ENCODE measurements around the gene STK36. TPM values are rescaled to one million over a fixed set of nuclear protein-coding genes. Genes with fewer than 3 reads are reported as not detected.

Gene STK36
- total RNA-seq, 1 donor from 2014 or later = 42.7 TPM

GRCh38 chr2:218721934-218722333 lies 50.0 kb downstream of the STK36 start:
- Mint-ChIP-seq H3K4me1 (ENCODE audit: low read depth) (no peaks in the 10 kb centered on the region), H3K27ac (ENCODE audit: unreplicated experiment) (no peak overlapping the region)
- no peak for DNase-seq (ENCODE audit: low spot score)

GRCh38 chr2:218722419-218722818 lies 50.5 kb downstream of the STK36 start:
- no peak for DNase-seq (ENCODE audit: low spot score)
- no peak overlapping the region for H3K4me3 Mint-ChIP-seq (ENCODE audit: unreplicated experiment)
- H3K9me3 Mint-ChIP-seq (ENCODE audit: low read depth) = peaks cover 6% of the 10 kb centered on the region
- TF ChIP-seq CTCF (IDR thresholded peaks at IDR 0.05) = no peak
- H3K4me1 Mint-ChIP-seq (ENCODE audit: low read depth) = no peaks in the 10 kb centered on the region
- H3K27me3 Mint-ChIP-seq (ENCODE audit: low read depth) = no peaks in the 10 kb centered on the region
- H3K36me3 Mint-ChIP-seq (ENCODE audit: low read depth) = peaks cover 9% of the 10 kb centered on the region
- H3K27ac Mint-ChIP-seq (ENCODE audit: unreplicated experiment) = peak overlapping the region; percentile 69

More at GRCh38 chr2:218721934-218722333, 50.0 kb downstream of the STK36 start:
- no peak for TF ChIP-seq CTCF (IDR thresholded peaks at IDR 0.05)
- peaks cover 10% of the 10 kb centered on the region for H3K36me3 Mint-ChIP-seq (ENCODE audit: low read depth)
- peaks cover 6% of the 10 kb centered on the region for H3K9me3 Mint-ChIP-seq (ENCODE audit: low read depth)
- no peak overlapping the region for H3K4me3 Mint-ChIP-seq (ENCODE audit: unreplicated experiment)
- no peaks in the 10 kb centered on the region for H3K27me3 Mint-ChIP-seq (ENCODE audit: low read depth)

GRCh38 chr2:218722876-218723785 lies 51.2 kb downstream of the STK36 start:
- peaks cover 10% of the 10 kb centered on the region for H3K9me3 Mint-ChIP-seq (ENCODE audit: low read depth)
- TF ChIP-seq CTCF (IDR thresholded peaks at IDR 0.05) = no peak
- H3K27ac Mint-ChIP-seq (ENCODE audit: unreplicated experiment) = peak overlapping the region; percentile 69
- no peak overlapping the region for H3K4me3 Mint-ChIP-seq (ENCODE audit: unreplicated experiment)
- H3K36me3 Mint-ChIP-seq (ENCODE audit: low read depth) = peaks cover 12% of the 10 kb centered on the region
- peaks cover 2% of the 10 kb centered on the region for H3K4me1 Mint-ChIP-seq (ENCODE audit: low read depth)
- no peak for DNase-seq (ENCODE audit: low spot score)
- H3K27me3 Mint-ChIP-seq (ENCODE audit: low read depth) = no peaks in the 10 kb centered on the region

GRCh38 chr2:218726004-218726574 lies 54.2 kb downstream of the STK36 start:
- Mint-ChIP-seq H3K4me3 (ENCODE audit: unreplicated experiment) (no peak overlapping the region), H3K36me3 (ENCODE audit: low read depth) (peaks cover 11% of the 10 kb centered on the region), H3K9me3 (ENCODE audit: low read depth) (peaks cover 10% of the 10 kb centered on the region), H3K27me3 (ENCODE audit: low read depth) (no peaks in the 10 kb centered on the region), H3K27ac (ENCODE audit: unreplicated experiment) (no peak overlapping the region), H3K4me1 (ENCODE audit: low read depth) (peaks cover 5% of the 10 kb centered on the region)
- no peak for TF ChIP-seq CTCF (IDR thresholded peaks at IDR 0.05)
- no peak for DNase-seq (ENCODE audit: low spot score)

- H3K4me1 Mint-ChIP-seq (ENCODE audit: low read depth) = peaks cover 21% of the 10 kb centered on the region
- TF ChIP-seq CTCF (IDR thresholded peaks at IDR 0.05) = peak; percentile 74
- peaks cover 11% of the 10 kb centered on the region for H3K36me3 Mint-ChIP-seq (ENCODE audit: low read depth)
- peaks cover 10% of the 10 kb centered on the region for H3K9me3 Mint-ChIP-seq (ENCODE audit: low read depth)
- no peak for DNase-seq (ENCODE audit: low spot score)
- no peak overlapping the region for H3K4me3 Mint-ChIP-seq (ENCODE audit: unreplicated experiment)
- H3K27ac Mint-ChIP-seq (ENCODE audit: unreplicated experiment) = peak overlapping the region; percentile 53
- no peaks in the 10 kb centered on the region for H3K27me3 Mint-ChIP-seq (ENCODE audit: low read depth)
Observed at GRCh38 chr2:218727502-218728165, 55.7 kb downstream of the STK36 start.

Measured in chondrocyte (in vitro differentiated cells).